H9 (cell line): ENCODE results near the gene PFN3. TPM values are rescaled to one million over a fixed set of nuclear protein-coding genes. Genes with fewer than 3 reads are reported as not detected.

Source experiments
- DNase-seq: peaks from one replicate; pipeline ENCODE4 v3.0.0-alpha.2; 2017
- H2AFZ ChIP-seq: one replicate; pipeline ENCODE4 v1.6.1; 2013; ENCODE audit warnings: mild to moderate bottlenecking, low read length, control low read depth, moderate library complexity
- H2AK5ac ChIP-seq: 2 replicates; pipeline ENCODE4 v1.6.1; 2013; ENCODE audit warnings: low read length, control low read depth, mixed read lengths; ENCODE audit not compliant: insufficient read length
- H2BK120ac ChIP-seq: one replicate; pipeline ENCODE4 v1.6.1; 2013; ENCODE audit warnings: low read depth, mild to moderate bottlenecking, low read length, control low read depth, inconsistent platforms; ENCODE audit not compliant: poor library complexity, severe bottlenecking
- H2BK12ac ChIP-seq: 2 replicates; pipeline ENCODE4 v1.6.1; 2013; ENCODE audit warnings: low read length, control low read depth, mixed read lengths, low read depth; ENCODE audit not compliant: insufficient read length
- H2BK15ac ChIP-seq: 2 replicates; pipeline ENCODE4 v1.6.1; 2013; ENCODE audit warnings: low read depth, low read length, control low read depth
- H2BK20ac ChIP-seq: one replicate; pipeline ENCODE4 v1.6.1; 2013; ENCODE audit warnings: low read depth, mild to moderate bottlenecking, low read length, control low read depth, inconsistent platforms; ENCODE audit not compliant: poor library complexity, severe bottlenecking
- H2BK5ac ChIP-seq: 2 replicates; pipeline ENCODE4 v1.6.1; 2013; ENCODE audit warnings: low read length, control low read depth, mixed read lengths; ENCODE audit not compliant: insufficient read length
- H3K14ac ChIP-seq: 2 replicates; pipeline ENCODE4 v1.6.1; 2013; ENCODE audit warnings: low read length, control low read depth; ENCODE audit not compliant: insufficient read depth
- H3K18ac ChIP-seq: 2 replicates; pipeline ENCODE4 v1.6.1; 2013; ENCODE audit warnings: low read depth, mild to moderate bottlenecking, mixed read lengths, low read length, control low read depth; ENCODE audit not compliant: insufficient read length
- H3K23ac ChIP-seq: 2 replicates; pipeline ENCODE4 v1.6.1; 2013; ENCODE audit warnings: low read length, control low read depth, mixed read lengths, low read depth; ENCODE audit not compliant: insufficient read length
- H3K23me2 ChIP-seq: 2 replicates; pipeline ENCODE4 v1.6.1; 2013; ENCODE audit warnings: low read depth, mild to moderate bottlenecking, mixed read lengths, low read length, control low read depth; ENCODE audit not compliant: insufficient read length, poor library complexity, severe bottlenecking
- H3K27ac ChIP-seq: 2 replicates; pipeline ENCODE4 v1.5.1; 2013; ENCODE audit warnings: low read length, control low read depth, mixed read lengths, low read depth; ENCODE audit not compliant: insufficient read length
- H3K27me3 ChIP-seq: 2 replicates; pipeline ENCODE4 v1.6.1; 2013; ENCODE audit warnings: low read length, control low read depth, inconsistent platforms; ENCODE audit not compliant: insufficient read depth
- H3K4ac ChIP-seq: 2 replicates; pipeline ENCODE4 v1.6.1; 2013; ENCODE audit warnings: low read depth, mild to moderate bottlenecking, control low read depth, inconsistent platforms, low read length, moderate library complexity
- H3K4me1 ChIP-seq: 2 replicates; pipeline ENCODE4 v1.6.1; 2013; ENCODE audit warnings: low read length, control low read depth, inconsistent platforms; ENCODE audit not compliant: insufficient read depth
- H3K4me2 ChIP-seq: 2 replicates; pipeline ENCODE4 v1.6.1; 2013; ENCODE audit warnings: low read length, control low read depth, mixed read lengths; ENCODE audit not compliant: insufficient read length, insufficient read depth
- H3K56ac ChIP-seq: 2 replicates; pipeline ENCODE4 v1.6.1; 2013; ENCODE audit warnings: low read depth, mild to moderate bottlenecking, mixed read lengths, low read length, control low read depth; ENCODE audit not compliant: insufficient read length
- H3K79me1 ChIP-seq: 2 replicates; pipeline ENCODE4 v1.6.1; 2013; ENCODE audit warnings: low read depth, mild to moderate bottlenecking, moderate library complexity, low read length, control low read depth, inconsistent platforms; ENCODE audit not compliant: insufficient read depth, poor library complexity, severe bottlenecking
- H3K79me2 ChIP-seq: 2 replicates; pipeline ENCODE4 v1.6.1; 2013; ENCODE audit warnings: low read length, control low read depth, inconsistent platforms; ENCODE audit not compliant: insufficient read depth
- H3K9ac ChIP-seq: 2 replicates; pipeline ENCODE4 v1.6.1; 2013; ENCODE audit warnings: low read length, control low read depth, mixed read lengths; ENCODE audit not compliant: insufficient read length; ENCODE audit errors: extremely low read depth
- H3K9me3 ChIP-seq: one replicate; pipeline ENCODE4 v1.6.1; 2013; ENCODE audit warnings: low read depth, low read length, inconsistent platforms; ENCODE audit not compliant: control insufficient read depth
- H3T11ph ChIP-seq: one replicate; pipeline ENCODE4 v1.6.1; 2013; ENCODE audit warnings: mild to moderate bottlenecking, low read length, control low read depth, inconsistent platforms
- H4K20me1 ChIP-seq: one replicate; pipeline ENCODE4 v1.6.1; 2013; ENCODE audit not compliant: control insufficient read depth, insufficient read length, insufficient read depth
- H4K5ac ChIP-seq: 2 replicates; pipeline ENCODE4 v1.6.1; 2013; ENCODE audit warnings: low read depth, mild to moderate bottlenecking, mixed read lengths, low read length, control low read depth; ENCODE audit not compliant: insufficient read length
- H4K8ac ChIP-seq: replicated peaks from 2 replicates; pipeline ENCODE4 v1.6.1; 2013; ENCODE audit warnings: low read length, control low read depth, mixed read lengths, low read depth; ENCODE audit not compliant: insufficient read length
- H4K91ac ChIP-seq: 2 replicates; pipeline ENCODE4 v1.6.1; 2013; ENCODE audit warnings: low read depth, mild to moderate bottlenecking, moderate library complexity, mixed read lengths, low read length, control low read depth; ENCODE audit not compliant: insufficient read length
- H3K27ac Mint-ChIP-seq, 3 experiments: 2 replicates in 2 of 3; 3 replicates in 1 of 3; pipeline ENCODE4 v1.8.0; 2020 to 2021; ENCODE audit warnings: mixed read lengths in 3 of 3, mild to moderate bottlenecking in 1 of 3, moderate library complexity in 1 of 3
- H3K27me3 Mint-ChIP-seq: 2 replicates; pipeline ENCODE4 v1.8.0; 2021; ENCODE audit warnings: low read depth, mild to moderate bottlenecking, moderate library complexity, mixed read lengths
- H3K36me3 Mint-ChIP-seq, 3 experiments: 2 replicates in 2 of 3; 3 replicates in 1 of 3; pipeline ENCODE4 v1.8.0; 2020 to 2021; ENCODE audit warnings: low read depth in 3 of 3, mixed read lengths in 3 of 3; ENCODE audit not compliant: insufficient read depth in 1 of 3
- H3K4me1 Mint-ChIP-seq, 2 experiments: 2 replicates each; pipeline ENCODE4 v1.8.0; 2020; ENCODE audit warnings: mixed read lengths in 2 of 2
- H3K4me3 Mint-ChIP-seq, 2 experiments: 2 replicates in 1 of 2; 3 replicates in 1 of 2; pipeline ENCODE4 v1.8.0; 2020 to 2021; ENCODE audit warnings: mild to moderate bottlenecking in 2 of 2, mixed read lengths in 2 of 2, moderate library complexity in 1 of 2
- H3K9me3 Mint-ChIP-seq, 2 experiments: 2 replicates in 1 of 2; 3 replicates in 1 of 2; pipeline ENCODE4 v1.8.0; 2020; ENCODE audit warnings: mild to moderate bottlenecking in 2 of 2, mixed read lengths in 2 of 2, moderate library complexity in 1 of 2
- WGBS: extraction: QIAGEN DNeasy Blood & Tissue Kit; methylation state at CpG from one replicate; pipeline ENCODE4 v1.1.7; 2013; ENCODE audit warnings: missing lambda C conversion rate, low lambda C conversion rate, mixed read lengths; ENCODE audit not compliant: insufficient read length; ENCODE audit errors: extremely low coverage; 5-methylcytosine and 5-hydroxymethylcytosine counted together
- total RNA-seq: library from RNA; stranded (reverse); gene quantifications from 2 replicates; pipeline ENCODE4 v1.2.1, GENCODE V29; 2021
- TF ChIP-seq, protein P1 (sequence below): fragments of 200-600 bp; sonication (generic); conservative IDR thresholded peaks from 3 replicates; pipeline ENCODE4 v1.8.0; 2021; ENCODE audit warnings: antibody characterized with exemption, mild to moderate bottlenecking

The PFN3 gene
- total RNA-seq, 1 experiment from 2014 or later: not detected

- H2BK120ac ChIP-seq: no peak overlapping the region
- no peak overlapping the region for H2BK20ac ChIP-seq
- H2BK15ac ChIP-seq: no peak overlapping the region
- H4K20me1 ChIP-seq: no peaks in the 10 kb centered on the region
- no peak overlapping the region for H3K9ac ChIP-seq
- no peaks in the 10 kb centered on the region; the same call in 1 of the 2 replicates for H3K4me1 ChIP-seq
- H3K4me1 Mint-ChIP-seq: peaks cover 27 to 37% of the 10 kb centered on the region in 2 experiments
- no peak overlapping the region for H2BK12ac ChIP-seq
- H3K27ac Mint-ChIP-seq: peak overlapping the region in 1 of 3 experiments; percentile 19; a peak in 1 of 7 replicates
- H3K4me3 Mint-ChIP-seq: no peak overlapping the region
- peaks cover 24 to 56% (median 50%) of the 10 kb centered on the region in 3 experiments for H3K36me3 Mint-ChIP-seq
- peak; percentile 62 for DNase-seq
- H3K9me3 ChIP-seq: no peaks in the 10 kb centered on the region
- H2BK5ac ChIP-seq: no peak overlapping the region
- no peak overlapping the region for H4K8ac ChIP-seq
- H3K27me3 ChIP-seq: no peaks in the 10 kb centered on the region; the same call in 1 of the 2 replicates
- H3T11ph ChIP-seq: no peak overlapping the region
- H3K9me3 Mint-ChIP-seq: peaks cover 0 to 3% of the 10 kb centered on the region in 2 experiments; a peak in 1 of 5 replicates
- H3K18ac ChIP-seq: no peak overlapping the region
- H3K27ac ChIP-seq: no peak overlapping the region
- H4K5ac ChIP-seq: no peak overlapping the region
- no peak overlapping the region for H3K4ac ChIP-seq
- H4K91ac ChIP-seq: no peak overlapping the region
- H2AFZ ChIP-seq: no peak overlapping the region
- WGBS: no CpG with 5 or more reads among the region's 24 CpGs
- no peak overlapping the region for H2AK5ac ChIP-seq
- no peak overlapping the region for H3K14ac ChIP-seq
- H3K4me2 ChIP-seq: no peak overlapping the region
- peaks cover 9% of the 10 kb centered on the region for H3K27me3 Mint-ChIP-seq
- TF ChIP-seq, protein P1, sequence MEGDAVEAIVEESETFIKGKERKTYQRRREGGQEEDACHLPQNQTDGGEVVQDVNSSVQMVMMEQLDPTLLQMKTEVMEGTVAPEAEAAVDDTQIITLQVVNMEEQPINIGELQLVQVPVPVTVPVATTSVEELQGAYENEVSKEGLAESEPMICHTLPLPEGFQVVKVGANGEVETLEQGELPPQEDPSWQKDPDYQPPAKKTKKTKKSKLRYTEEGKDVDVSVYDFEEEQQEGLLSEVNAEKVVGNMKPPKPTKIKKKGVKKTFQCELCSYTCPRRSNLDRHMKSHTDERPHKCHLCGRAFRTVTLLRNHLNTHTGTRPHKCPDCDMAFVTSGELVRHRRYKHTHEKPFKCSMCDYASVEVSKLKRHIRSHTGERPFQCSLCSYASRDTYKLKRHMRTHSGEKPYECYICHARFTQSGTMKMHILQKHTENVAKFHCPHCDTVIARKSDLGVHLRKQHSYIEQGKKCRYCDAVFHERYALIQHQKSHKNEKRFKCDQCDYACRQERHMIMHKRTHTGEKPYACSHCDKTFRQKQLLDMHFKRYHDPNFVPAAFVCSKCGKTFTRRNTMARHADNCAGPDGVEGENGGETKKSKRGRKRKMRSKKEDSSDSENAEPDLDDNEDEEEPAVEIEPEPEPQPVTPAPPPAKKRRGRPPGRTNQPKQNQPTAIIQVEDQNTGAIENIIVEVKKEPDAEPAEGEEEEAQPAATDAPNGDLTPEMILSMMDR: no peak
- no peak overlapping the region for H3K56ac ChIP-seq
- no peaks in the 10 kb centered on the region for H3K23me2 ChIP-seq
- H3K79me2 ChIP-seq: no peaks in the 10 kb centered on the region
- H3K79me1 ChIP-seq: no peaks in the 10 kb centered on the region
- no peak overlapping the region for H3K23ac ChIP-seq
Measured at GRCh38 chr5:177440211-177440989, 39.9 kb upstream of the PFN3 start.
